Activated B cell treated with CpG ODN at 0.5 μM for 24 hours (primary cell): ENCODE results near the gene PIK3CA. TPM values are rescaled to one million over a fixed set of nuclear protein-coding genes. Genes with fewer than 3 reads are reported as not detected.

Experiments
- ATAC-seq: fragments of 200-7000 bp; cut with Tn5 transposase; one replicate; pipeline ENCODE4 v1.10.0; 2021; ENCODE audit warnings: low read depth, mild to moderate bottlenecking, moderate library complexity
- CTCF ChIA-PET: fragments of 350-600 bp; sonication (Branson Sonifier 250); formaldehyde crosslinking; loops from one replicate; lab custom pipeline; 2021; ENCODE audit warnings: antibody characterized with exemption; lab: Charles Lee
- POLR2A ChIA-PET: fragments of 350-600 bp; sonication (Branson Sonifier 250); formaldehyde crosslinking; loops from one replicate; lab custom pipeline; 2021; ENCODE audit warnings: antibody characterized with exemption; lab: Charles Lee
- DNase-seq: peaks from one replicate; pipeline ENCODE4 v3.0.0; 2022
- H3K27ac Mint-ChIP-seq: one replicate; pipeline ENCODE4 v1.8.0; 2020; ENCODE audit warnings: mixed read lengths
- H3K27me3 Mint-ChIP-seq: one replicate; pipeline ENCODE4 v1.8.0; 2021; ENCODE audit warnings: mixed read lengths
- H3K36me3 Mint-ChIP-seq: one replicate; pipeline ENCODE4 v1.8.0; 2021; ENCODE audit warnings: low read depth, mixed read lengths
- H3K4me1 Mint-ChIP-seq: one replicate; pipeline ENCODE4 v1.8.0; 2021; ENCODE audit warnings: mixed read lengths
- H3K4me3 Mint-ChIP-seq: one replicate; pipeline ENCODE4 v1.8.0; 2020; ENCODE audit warnings: mild to moderate bottlenecking, mixed read lengths
- H3K9me3 Mint-ChIP-seq: one replicate; pipeline ENCODE4 v1.8.0; 2020; ENCODE audit warnings: mixed read lengths
- CTCF ChIP-seq: fragments of 200-600 bp; IDR thresholded peaks from one replicate; pipeline ENCODE4 v1.8.0; 2022; ENCODE audit warnings: antibody characterized with exemption, mild to moderate bottlenecking
- intact Hi-C: fragments of 100-400 bp; cut with micrococcal nuclease; formaldehyde crosslinking; loops from one replicate; pipeline ENCODE4 v1.15.1; 2024
- total RNA-seq: library from RNA; stranded (reverse); gene quantifications from 2 replicates; pipeline ENCODE4 v1.2.3, GENCODE V29; 2022

The PIK3CA gene
- total RNA-seq, 1 donor from 2014 or later: 40.5 TPM

DNA sequence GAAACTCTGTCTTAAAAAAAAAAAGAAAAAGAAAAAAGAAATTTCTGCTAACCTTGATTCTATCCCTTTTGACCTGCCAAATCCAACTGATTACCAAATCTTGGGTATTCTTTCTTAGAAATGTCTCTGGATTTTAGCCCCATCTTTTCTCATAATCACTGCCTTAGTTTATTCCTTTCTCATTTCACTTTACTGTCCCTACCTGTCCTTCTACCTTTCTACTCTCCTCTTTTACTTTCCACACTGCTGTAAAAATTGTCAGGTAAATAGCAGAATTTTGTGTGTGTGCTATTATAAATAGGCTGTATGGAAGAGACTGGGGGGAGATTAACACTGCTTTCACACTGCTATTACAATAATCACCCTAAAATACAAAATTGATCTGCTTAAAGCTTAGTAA lies 16.7 kb downstream of the PIK3CA start:
- POLR2A ChIA-PET: no interaction called here
- DNase-seq (no peak), ATAC-seq (no peak)
- Mint-ChIP-seq H3K27me3 (no peaks in the 10 kb centered on the region), H3K27ac (peak overlapping the region; percentile 8), H3K4me1 (peaks cover 77% of the 10 kb centered on the region), H3K36me3 (peaks cover 2% of the 10 kb centered on the region), H3K9me3 (no peaks in the 10 kb centered on the region), H3K4me3 (no peak overlapping the region)
- intact Hi-C loops: no loop called here
- TF ChIP-seq CTCF: no peak
- CTCF ChIA-PET: no interaction called here

GRCh38 chr3:179166561-179167201 lies 18.5 kb downstream of the PIK3CA start:
- no peak for TF ChIP-seq CTCF
- no peak for ATAC-seq
- Mint-ChIP-seq H3K9me3 (peaks cover 4% of the 10 kb centered on the region), H3K4me1 (peaks cover 74% of the 10 kb centered on the region), H3K27ac (no peak overlapping the region), H3K36me3 (peaks cover 5% of the 10 kb centered on the region), H3K27me3 (no peaks in the 10 kb centered on the region), H3K4me3 (peak overlapping the region; percentile 35)
- CTCF ChIA-PET: interaction anchor here (1.0 to 1.4 kb wide), 5 partner anchors 17 to 149 kb away, joined by 3 to 5 read pairs (median 4); partner anchors contain the start of gene PIK3CA
- POLR2A ChIA-PET: interaction anchor here (0.5 to 1.6 kb wide), 7 partner anchors 13 to 398 kb away, joined by 3 to 15 read pairs (median 6); partner anchors contain the start of gene PIK3CA
- no peak for DNase-seq
- intact Hi-C loops: loop anchor here (1.0 to 2.0 kb wide), 2 partner anchors 8 to 14 kb away; no protein-coding TSS in a partner anchor

DNA sequence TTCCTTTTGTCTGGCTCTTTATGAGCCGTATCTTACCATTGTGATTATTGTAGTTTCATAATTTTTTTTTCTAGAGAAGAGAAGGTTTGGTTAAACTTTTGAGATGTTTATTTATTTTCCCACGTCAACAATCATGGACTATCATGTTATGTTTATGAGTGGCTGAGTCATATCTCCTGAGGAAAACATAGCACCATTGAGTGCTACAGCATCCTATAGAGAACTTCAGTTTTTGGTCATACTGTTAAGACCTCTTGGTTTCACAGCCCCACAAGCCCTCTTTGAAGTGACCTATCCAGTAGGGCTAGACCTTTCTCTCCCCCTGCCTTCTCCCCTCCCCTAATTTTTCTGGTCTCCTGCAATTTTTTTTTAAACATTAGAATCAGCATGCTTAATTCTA lies 20.8 kb downstream of the PIK3CA start:
- H3K27ac Mint-ChIP-seq: no peak overlapping the region
- DNase-seq (no peak), ATAC-seq (no peak)
- intact Hi-C loops: no loop called here
- peaks cover 4% of the 10 kb centered on the region for H3K9me3 Mint-ChIP-seq
- H3K4me1 Mint-ChIP-seq: peaks cover 62% of the 10 kb centered on the region
- no peak for TF ChIP-seq CTCF
- H3K27me3 Mint-ChIP-seq: no peaks in the 10 kb centered on the region
- POLR2A ChIA-PET: interaction anchor here (1.0 kb wide), 1 partner anchor 19 kb away, joined by 5 read pairs; no protein-coding TSS in a partner anchor
- peaks cover 6% of the 10 kb centered on the region for H3K36me3 Mint-ChIP-seq
- no peak overlapping the region for H3K4me3 Mint-ChIP-seq
- CTCF ChIA-PET: no interaction called here

GRCh38 chr3:179172546-179172945 lies 24.4 kb downstream of the PIK3CA start:
- CTCF ChIA-PET: interaction anchor here (1.8 kb wide), 1 partner anchor 9 kb away, joined by 4 read pairs; no protein-coding TSS in a partner anchor
- ATAC-seq (no peak), DNase-seq (no peak)
- H3K9me3 Mint-ChIP-seq: peaks cover 4% of the 10 kb centered on the region
- H3K4me1 Mint-ChIP-seq: peaks cover 62% of the 10 kb centered on the region
- H3K4me3 Mint-ChIP-seq: no peak overlapping the region
- no peak overlapping the region for H3K27ac Mint-ChIP-seq
- POLR2A ChIA-PET: no interaction called here
- TF ChIP-seq CTCF: no peak
- no peaks in the 10 kb centered on the region for H3K27me3 Mint-ChIP-seq
- H3K36me3 Mint-ChIP-seq: peaks cover 6% of the 10 kb centered on the region
- intact Hi-C loops: no loop called here

GRCh38 chr3:179174316-179174715 lies 26.2 kb downstream of the PIK3CA start:
- H3K27ac Mint-ChIP-seq: peak overlapping the region; percentile 31
- intact Hi-C loops: no loop called here
- POLR2A ChIA-PET: interaction anchor here (0.7 to 2.0 kb wide), 2 partner anchors 10 to 26 kb away, joined by 4 to 21 read pairs; partner anchors contain the start of gene PIK3CA
- no peak for TF ChIP-seq CTCF
- ATAC-seq (peak; percentile 60), DNase-seq (no peak)
- H3K9me3 Mint-ChIP-seq: peaks cover 4% of the 10 kb centered on the region
- no peaks in the 10 kb centered on the region for H3K27me3 Mint-ChIP-seq
- H3K36me3 Mint-ChIP-seq: peaks cover 4% of the 10 kb centered on the region
- CTCF ChIA-PET: interaction anchor here (1.6 kb wide), 1 partner anchor 15 kb away, joined by 4 read pairs; no protein-coding TSS in a partner anchor
- H3K4me3 Mint-ChIP-seq: peak overlapping the region; percentile 48
- H3K4me1 Mint-ChIP-seq: peaks cover 57% of the 10 kb centered on the region
